Measurements from ENCODE around the gene EXOC2.

DNA sequence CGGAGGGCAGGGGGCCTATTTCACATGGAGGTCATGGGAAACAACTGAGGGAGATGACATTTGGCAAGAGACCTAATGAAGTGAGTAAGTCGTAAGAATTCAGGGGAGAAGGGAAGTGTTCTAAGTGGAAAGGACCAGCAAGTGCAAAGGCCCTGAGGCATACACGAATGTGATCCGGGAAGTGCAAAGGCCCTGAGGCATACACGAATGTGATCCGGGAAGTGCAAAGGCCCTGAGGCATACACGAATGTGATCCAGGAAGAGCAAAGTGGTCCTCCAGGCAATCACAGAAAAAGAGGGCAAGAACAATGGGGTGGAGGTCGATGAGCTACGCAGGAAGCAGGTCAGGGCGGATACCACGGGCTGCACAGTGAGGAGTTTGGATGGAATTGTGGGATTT lies 24.2 kb upstream of the EXOC2 start:
- TF ChIP-seq, protein P1, sequence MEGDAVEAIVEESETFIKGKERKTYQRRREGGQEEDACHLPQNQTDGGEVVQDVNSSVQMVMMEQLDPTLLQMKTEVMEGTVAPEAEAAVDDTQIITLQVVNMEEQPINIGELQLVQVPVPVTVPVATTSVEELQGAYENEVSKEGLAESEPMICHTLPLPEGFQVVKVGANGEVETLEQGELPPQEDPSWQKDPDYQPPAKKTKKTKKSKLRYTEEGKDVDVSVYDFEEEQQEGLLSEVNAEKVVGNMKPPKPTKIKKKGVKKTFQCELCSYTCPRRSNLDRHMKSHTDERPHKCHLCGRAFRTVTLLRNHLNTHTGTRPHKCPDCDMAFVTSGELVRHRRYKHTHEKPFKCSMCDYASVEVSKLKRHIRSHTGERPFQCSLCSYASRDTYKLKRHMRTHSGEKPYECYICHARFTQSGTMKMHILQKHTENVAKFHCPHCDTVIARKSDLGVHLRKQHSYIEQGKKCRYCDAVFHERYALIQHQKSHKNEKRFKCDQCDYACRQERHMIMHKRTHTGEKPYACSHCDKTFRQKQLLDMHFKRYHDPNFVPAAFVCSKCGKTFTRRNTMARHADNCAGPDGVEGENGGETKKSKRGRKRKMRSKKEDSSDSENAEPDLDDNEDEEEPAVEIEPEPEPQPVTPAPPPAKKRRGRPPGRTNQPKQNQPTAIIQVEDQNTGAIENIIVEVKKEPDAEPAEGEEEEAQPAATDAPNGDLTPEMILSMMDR (IDR thresholded peaks at IDR 0.05; ENCODE audit: low read depth, low read length) = no peak
- no peak for TF ChIP-seq EZH2phosphoT487 (IDR thresholded peaks at IDR 0.05; ENCODE audit: low read depth)
